GM19023 (cell line): ENCODE data around the gene CDIP1.

Experiments used
- ATAC-seq: cut with Tn5 transposase; IDR thresholded peaks from one replicate; pipeline ENCODE4 v1.9.1; 2021; ENCODE audit warnings: mild to moderate bottlenecking, moderate library complexity; ENCODE audit not compliant: unreplicated experiment

CDIP1 gene

GRCh38 chr16:4539716-4540284 is 1.2 kb upstream of the CDIP1 start:
- ATAC-seq = no peak

- peak; percentile 31 for ATAC-seq
Observed at GRCh38 chr16:4537376-4538343, 913 bp downstream of the CDIP1 start.

GRCh38 chr16:4536391-4537106 is 2.0 kb downstream of the CDIP1 start:
- ATAC-seq = no peak

GRCh38 chr16:4535627-4536108 is 2.9 kb downstream of the CDIP1 start:
- no peak for ATAC-seq

- no peak for ATAC-seq
Observed at GRCh38 chr16:4534151-4534790, 4.3 kb downstream of the CDIP1 start.

GRCh38 chr16:4533490-4533889 is 5.1 kb downstream of the CDIP1 start:
- ATAC-seq = no peak

- no peak for ATAC-seq
Observed at GRCh38 chr16:4532238-4532637, 6.3 kb downstream of the CDIP1 start.

- no peak for ATAC-seq
Observed at GRCh38 chr16:4531811-4532210, 6.8 kb downstream of the CDIP1 start.

GRCh38 chr16:4529085-4530060 is 9.2 kb downstream of the CDIP1 start:
- no peak for ATAC-seq

GRCh38 chr16:4525634-4526277 is 12.8 kb downstream of the CDIP1 start:
- no peak for ATAC-seq

- ATAC-seq = no peak
Observed at GRCh38 chr16:4525069-4525468, 13.5 kb downstream of the CDIP1 start.

GRCh38 chr16:4524571-4524970 is 14.0 kb downstream of the CDIP1 start:
- ATAC-seq = no peak

GRCh38 chr16:4523686-4524085 is 14.9 kb downstream of the CDIP1 start:
- no peak for ATAC-seq

GRCh38 chr16:4522051-4522581 is 16.5 kb downstream of the CDIP1 start:
- no peak for ATAC-seq

GRCh38 chr16:4520913-4521312 is 17.7 kb downstream of the CDIP1 start:
- ATAC-seq = no peak

GRCh38 chr16:4519274-4520058 is 19.1 kb downstream of the CDIP1 start:
- ATAC-seq = no peak

GRCh38 chr16:4517812-4518680 is 20.5 kb downstream of the CDIP1 start:
- ATAC-seq = no peak
